ENCODE measurements around the gene SYCE3. TPM values are rescaled to one million over a fixed set of nuclear protein-coding genes. Genes with fewer than 3 reads are reported as not detected.
A peak's percentile ranks its signal among the peaks of the same experiment; 100 is the strongest.

Gene SYCE3
- total and polyA plus RNA-seq, 7 donors = not detected

GRCh38 chr22:50545522-50546325, 17.0 kb downstream of the SYCE3 start, which contains the start of gene KLHDC7B:
KLHDC7B (plus strand) TSS chr22:50545899; CDS start chr22:50546244, 345 bp downstream.
- WGBS, 2 donors = 69 to 79% methylated on average over 10 of the region's 10 CpGs
- intact Hi-C loops (cut with DNase I) = no loop called here
- TF ChIP-seq POLR2AphosphoS5 (IDR thresholded peaks at IDR 0.05) (no peak), POLR2A (IDR thresholded peaks at IDR 0.05) (no peak), EP300 (IDR thresholded peaks at IDR 0.05) (no peak)
- TF ChIP-seq, protein P1, sequence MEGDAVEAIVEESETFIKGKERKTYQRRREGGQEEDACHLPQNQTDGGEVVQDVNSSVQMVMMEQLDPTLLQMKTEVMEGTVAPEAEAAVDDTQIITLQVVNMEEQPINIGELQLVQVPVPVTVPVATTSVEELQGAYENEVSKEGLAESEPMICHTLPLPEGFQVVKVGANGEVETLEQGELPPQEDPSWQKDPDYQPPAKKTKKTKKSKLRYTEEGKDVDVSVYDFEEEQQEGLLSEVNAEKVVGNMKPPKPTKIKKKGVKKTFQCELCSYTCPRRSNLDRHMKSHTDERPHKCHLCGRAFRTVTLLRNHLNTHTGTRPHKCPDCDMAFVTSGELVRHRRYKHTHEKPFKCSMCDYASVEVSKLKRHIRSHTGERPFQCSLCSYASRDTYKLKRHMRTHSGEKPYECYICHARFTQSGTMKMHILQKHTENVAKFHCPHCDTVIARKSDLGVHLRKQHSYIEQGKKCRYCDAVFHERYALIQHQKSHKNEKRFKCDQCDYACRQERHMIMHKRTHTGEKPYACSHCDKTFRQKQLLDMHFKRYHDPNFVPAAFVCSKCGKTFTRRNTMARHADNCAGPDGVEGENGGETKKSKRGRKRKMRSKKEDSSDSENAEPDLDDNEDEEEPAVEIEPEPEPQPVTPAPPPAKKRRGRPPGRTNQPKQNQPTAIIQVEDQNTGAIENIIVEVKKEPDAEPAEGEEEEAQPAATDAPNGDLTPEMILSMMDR (IDR thresholded peaks at IDR 0.05) = no peak
- H3K36me3 ChIP-seq = no peaks in the 10 kb centered on the region
- peaks cover 0 to 30% (median 23%) of the 10 kb centered on the region in 4 donors for H3K4me1 ChIP-seq
- H3K27me3 ChIP-seq = peaks cover 25 to 74% (median 67%) of the 10 kb centered on the region in 3 donors
- no peak within 1 kb of the TSS for H3K4me3 ChIP-seq
- no peaks in the 10 kb centered on the region for H3K9me3 ChIP-seq
- DNase-seq = no peak
- no peak within 1 kb of the TSS for H3K27ac ChIP-seq

- Histone ChIP-seq H3K27me3 (peaks cover 25 to 66% (median 65%) of the 10 kb centered on the region in 3 donors), H3K4me3 (no peak overlapping the region), H3K36me3 (no peaks in the 10 kb centered on the region), H3K27ac (peak overlapping the region in 1 of 4 donors; percentile 34), H3K9me3 (no peaks in the 10 kb centered on the region), H3K4me1 (peaks cover 0 to 30% (median 23%) of the 10 kb centered on the region in 4 donors)
- 23 to 42% methylated on average over 5 of the region's 5 CpGs for WGBS, 2 donors
- no peak for DNase-seq
- intact Hi-C loops (cut with DNase I) = loop anchor here (5.0 kb wide), 1 partner anchor 78 kb away; no protein-coding TSS in a partner anchor
- TF ChIP-seq POLR2A (IDR thresholded peaks at IDR 0.05) (no peak), EP300 (IDR thresholded peaks at IDR 0.05) (no peak), POLR2AphosphoS5 (IDR thresholded peaks at IDR 0.05) (no peak)
- TF ChIP-seq, protein P1 (IDR thresholded peaks at IDR 0.05) = no peak
Observed at GRCh38 chr22:50544746-50545253, 17.9 kb downstream of the SYCE3 start.

DNA sequence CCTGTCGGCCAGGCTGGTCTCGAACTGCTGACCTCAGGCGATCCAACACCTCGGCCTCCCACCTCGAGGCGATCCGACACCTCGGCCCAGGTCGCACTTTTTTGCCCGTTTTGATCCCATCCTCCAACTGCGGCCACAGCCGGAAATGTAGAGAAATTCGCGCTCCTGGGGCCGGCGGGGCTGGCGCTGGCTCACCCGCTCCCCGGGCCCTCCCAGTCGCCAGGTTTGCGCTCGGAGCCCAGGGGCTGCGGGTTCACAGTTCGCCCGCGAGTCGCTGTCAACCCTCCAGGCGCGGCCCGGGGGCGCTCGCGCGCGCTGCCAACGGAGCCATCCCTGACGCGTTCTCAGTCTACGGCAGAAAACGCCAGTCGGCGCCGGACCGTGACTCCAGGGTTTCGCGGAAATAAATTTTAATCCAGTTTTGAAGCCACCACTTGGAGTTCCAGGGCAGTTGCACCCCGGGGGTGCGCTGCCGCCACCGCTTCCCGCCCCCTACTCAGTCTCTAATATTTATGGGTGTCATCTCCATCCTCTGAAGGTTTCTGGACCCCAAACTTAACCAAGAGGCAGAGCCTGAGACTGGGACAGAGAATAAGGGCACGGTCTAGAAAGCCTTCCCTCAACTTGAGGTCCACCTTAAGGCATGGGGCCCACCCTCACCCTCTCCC, 18.5 kb downstream of the SYCE3 start:
- Histone ChIP-seq H3K4me1 (peaks cover 0 to 31% (median 23%) of the 10 kb centered on the region in 4 donors), H3K4me3 (peak overlapping the region in 3 of 4 donors; percentile 14 to 33 (median 30)), H3K27ac (peak overlapping the region in 2 of 4 donors; percentile 22 to 34), H3K9me3 (no peaks in the 10 kb centered on the region), H3K36me3 (no peaks in the 10 kb centered on the region), H3K27me3 (peaks cover 21 to 61% (median 60%) of the 10 kb centered on the region in 3 donors)
- TF ChIP-seq POLR2A (IDR thresholded peaks at IDR 0.05) = no peak
- TF ChIP-seq, protein P1 (IDR thresholded peaks at IDR 0.05) = peak in 2 of 4 experiments; percentile 22 to 38
- intact Hi-C loops (cut with DNase I) = loop anchor here (5.0 kb wide), 1 partner anchor 78 kb away; no protein-coding TSS in a partner anchor
- 2 to 5% methylated on average over 52 of the region's 52 CpGs for WGBS, 2 donors
- peak; percentile 81 for DNase-seq

GRCh38 chr22:50542416-50542927, 20.2 kb downstream of the SYCE3 start:
- H3K36me3 ChIP-seq = no peaks in the 10 kb centered on the region
- H3K9me3 ChIP-seq = no peaks in the 10 kb centered on the region
- H3K27me3 ChIP-seq = peaks cover 11 to 60% (median 43%) of the 10 kb centered on the region in 3 donors
- no peak for DNase-seq
- intact Hi-C loops (cut with DNase I) = loop anchor here (5.0 kb wide), 1 partner anchor 80 kb away; no protein-coding TSS in a partner anchor
- WGBS, 2 donors = 89 to 92% methylated on average over 19 of the region's 19 CpGs
- H3K4me1 ChIP-seq = peaks cover 0 to 26% (median 12%) of the 10 kb centered on the region in 4 donors
- H3K4me3 ChIP-seq = no peak overlapping the region
- TF ChIP-seq EP300 (IDR thresholded peaks at IDR 0.05) (no peak), POLR2AphosphoS5 (IDR thresholded peaks at IDR 0.05) (peak in 2 of 4 donors; percentile 6 to 22), POLR2A (IDR thresholded peaks at IDR 0.05) (no peak)
- TF ChIP-seq, protein P1 (IDR thresholded peaks at IDR 0.05) = no peak
- H3K27ac ChIP-seq = peak overlapping the region in 2 of 4 donors; percentile 15 to 20
